NCI-H69 (cell line): ENCODE data around the gene FRMD6.
A peak's percentile ranks its signal among the peaks of the same experiment; 100 is the strongest.

Experiments
- DNase-seq: peaks from one replicate; lab custom pipeline; 2025; lab: John Stamatoyannopoulos, UW

The FRMD6 gene

GRCh38 chr14:51651388-51652167, at the start of gene FRMD6:
Gene FRMD6 (plus strand): TSS chr14:51651910. CDS start chr14:51689837, 37,927 bp downstream.
- peak; percentile 98 for DNase-seq

DNA sequence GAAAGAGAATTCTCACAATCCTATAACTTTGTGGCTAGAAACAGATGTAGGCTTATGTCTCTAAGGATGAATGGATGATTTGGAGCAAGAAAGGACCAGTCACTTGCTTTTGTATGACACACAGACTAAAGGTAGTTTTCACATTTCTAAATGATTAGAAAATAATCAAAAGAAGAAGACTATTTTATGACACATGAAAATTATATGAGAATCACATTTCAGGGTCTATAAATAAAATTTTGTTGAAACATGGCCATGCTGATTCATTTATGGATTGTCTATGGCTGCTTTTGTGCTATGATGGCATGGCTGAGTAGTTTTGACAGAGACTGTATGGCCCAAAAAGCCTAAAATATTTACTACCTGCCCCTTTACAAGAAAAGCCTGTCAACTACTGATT, 49.4 kb upstream of the FRMD6 start:
- no peak for DNase-seq

- DNase-seq, result no peak
Measured at GRCh38 chr14:51603495-51603894, 48.2 kb upstream of the FRMD6 start.

DNA sequence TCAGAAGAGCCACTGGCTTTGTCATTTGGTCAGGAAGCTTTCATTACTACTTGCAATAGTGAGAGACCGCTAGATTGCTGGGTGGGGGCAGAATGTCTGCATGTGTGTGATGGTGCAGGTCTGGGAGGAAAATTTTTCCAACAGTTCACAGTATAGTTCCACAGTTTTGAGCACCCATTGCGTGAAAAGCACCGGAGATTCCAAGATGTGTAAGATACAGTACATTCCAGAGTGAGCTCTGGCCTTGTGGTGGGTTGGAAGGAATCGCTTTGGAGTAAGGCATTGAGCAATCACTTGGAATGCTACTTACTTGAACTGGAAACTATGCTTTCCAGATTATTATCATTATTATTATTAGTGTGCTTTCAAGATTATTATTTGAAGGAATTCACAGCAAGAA, 47.6 kb upstream of the FRMD6 start:
- DNase-seq, result no peak

- DNase-seq, result no peak
Measured at GRCh38 chr14:51605575-51605974, 46.1 kb upstream of the FRMD6 start.

DNA sequence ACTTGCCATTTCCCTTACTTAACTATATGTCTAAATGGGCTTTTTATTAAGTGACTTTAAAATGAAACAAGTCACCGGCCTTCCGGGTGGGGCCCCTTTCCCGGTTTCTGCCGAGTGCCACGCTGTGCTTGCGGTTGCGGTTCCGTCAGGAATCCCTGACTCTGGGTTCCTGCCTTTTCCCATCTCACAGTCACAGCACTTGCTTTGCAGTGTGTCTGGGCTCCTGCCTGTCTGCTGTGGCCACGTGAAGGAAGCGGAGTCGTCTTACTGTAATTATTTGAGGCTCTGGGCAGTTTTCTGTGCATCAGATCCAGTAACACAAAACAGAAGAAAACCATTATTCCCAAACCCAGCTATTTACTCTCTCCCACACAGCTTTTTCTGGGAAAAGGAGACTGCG, 44.0 kb upstream of the FRMD6 start:
- peak; percentile 57 for DNase-seq

DNA sequence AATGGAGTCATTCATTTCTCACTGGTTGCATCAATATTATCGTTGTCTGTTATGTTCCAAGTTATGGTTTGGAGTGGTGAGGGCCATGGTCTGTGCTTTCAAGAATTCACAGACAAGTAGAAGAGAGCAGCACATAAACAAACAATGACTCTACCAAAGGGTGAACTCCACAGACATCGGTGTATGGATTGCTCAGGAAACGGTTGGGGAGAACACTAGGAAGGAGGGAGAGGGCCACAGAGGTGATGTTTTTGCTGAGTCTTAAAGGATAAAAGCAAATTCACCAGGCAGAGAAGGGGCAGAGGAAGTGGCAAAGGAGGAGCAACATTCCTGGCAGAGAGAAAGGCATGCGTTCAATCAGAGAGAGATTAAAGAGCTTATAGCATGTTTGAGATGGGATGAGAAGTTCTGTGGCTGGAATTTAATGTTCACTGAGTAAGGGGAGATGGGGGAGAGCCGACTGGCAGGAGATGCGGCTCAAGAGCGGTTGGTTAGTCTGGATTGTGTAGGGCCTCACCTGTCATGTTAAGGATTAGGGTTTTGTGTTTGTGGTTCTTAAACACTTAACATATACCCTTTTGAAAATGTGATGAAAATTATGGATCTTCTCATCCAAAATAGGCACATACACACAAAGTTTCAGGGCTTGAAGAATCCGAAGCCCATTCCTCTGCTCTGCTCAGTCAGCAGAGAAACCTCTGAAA, 42.3 kb upstream of the FRMD6 start:
- no peak for DNase-seq

GRCh38 chr14:51609955-51610283, 41.8 kb upstream of the FRMD6 start:
- DNase-seq, result no peak

DNA sequence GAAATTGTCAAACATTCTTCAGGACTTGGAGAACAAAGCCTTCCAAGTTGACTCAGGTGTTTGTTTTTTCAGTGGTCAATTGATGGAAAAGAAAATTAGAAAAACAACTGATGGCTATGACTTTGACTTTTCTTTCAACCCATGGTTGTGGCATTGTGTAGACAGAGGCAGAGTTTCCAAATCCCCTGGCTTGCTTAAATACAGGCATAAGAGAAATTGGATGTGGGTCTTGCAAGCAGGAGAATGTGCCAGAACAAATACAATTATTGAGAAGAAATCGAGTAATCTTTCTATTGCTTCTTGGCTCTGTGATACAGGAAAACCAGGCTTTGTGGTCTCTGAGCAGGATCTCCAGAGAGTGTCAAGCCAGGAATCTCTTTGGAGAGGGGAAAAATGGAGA, 40.9 kb upstream of the FRMD6 start:
- no peak for DNase-seq

- DNase-seq, result no peak
Measured at GRCh38 chr14:51612449-51612848, 39.3 kb upstream of the FRMD6 start.

- peak; percentile 46 for DNase-seq
Measured at GRCh38 chr14:51613416-51613815, 38.3 kb upstream of the FRMD6 start.

- DNase-seq, result peak; percentile 98
Measured at GRCh38 chr14:51614707-51615106, 37.0 kb upstream of the FRMD6 start.

GRCh38 chr14:51616256-51616655, 35.5 kb upstream of the FRMD6 start:
- DNase-seq, result no peak

DNA sequence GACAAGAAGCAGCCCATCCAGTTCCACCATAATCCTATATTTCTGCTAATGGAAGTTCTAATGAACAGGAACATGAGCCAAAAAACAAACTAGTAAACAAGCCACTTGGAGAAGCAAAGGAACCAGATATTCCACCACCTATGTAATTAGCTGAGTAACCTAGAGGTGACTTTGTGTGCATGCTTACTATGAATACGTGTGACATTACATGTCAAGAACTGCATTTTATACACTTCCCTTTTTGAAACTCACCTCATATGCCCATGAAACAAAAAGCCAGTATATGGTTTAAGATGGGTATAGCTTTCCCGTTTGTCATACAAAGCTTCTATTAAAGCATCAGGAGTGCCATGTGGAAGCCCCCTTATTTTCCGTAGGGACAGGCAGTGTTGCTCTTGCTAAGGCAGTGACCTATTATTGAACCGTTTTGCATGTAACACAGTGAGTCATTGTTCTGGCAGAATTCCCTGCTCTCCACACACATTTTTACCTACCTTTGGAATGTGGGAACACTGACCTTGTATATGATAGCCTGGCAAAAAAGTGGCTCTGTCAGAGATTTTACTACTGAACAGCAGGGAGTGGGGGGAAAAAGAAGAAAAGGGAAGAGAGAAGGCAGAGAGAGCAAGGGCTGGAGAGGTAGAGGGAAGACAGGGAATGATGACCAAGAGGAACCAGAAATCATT, 34.8 kb upstream of the FRMD6 start:
- peak; percentile 70 for DNase-seq

- DNase-seq, result no peak
Measured at GRCh38 chr14:51619561-51619960, 32.1 kb upstream of the FRMD6 start.

DNA sequence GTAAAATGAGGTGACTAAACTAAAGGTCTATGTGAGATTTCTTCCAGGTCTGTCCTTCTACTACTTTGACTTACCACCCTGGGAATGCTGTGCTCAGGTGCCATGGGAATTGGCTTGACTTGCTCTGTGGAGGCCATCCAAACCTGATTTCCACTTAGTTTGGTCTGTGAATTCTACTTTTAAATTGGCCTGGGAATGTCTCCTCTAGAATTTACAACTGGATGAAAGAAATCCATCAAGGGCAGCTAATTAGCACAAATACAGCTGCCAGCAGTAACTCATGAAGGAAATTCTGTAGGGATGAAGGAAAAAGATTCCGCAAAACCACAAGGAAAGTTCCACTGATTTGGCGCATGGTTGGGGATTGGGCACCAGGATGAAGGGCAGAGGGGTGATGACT, 31.7 kb upstream of the FRMD6 start:
- no peak for DNase-seq

DNA sequence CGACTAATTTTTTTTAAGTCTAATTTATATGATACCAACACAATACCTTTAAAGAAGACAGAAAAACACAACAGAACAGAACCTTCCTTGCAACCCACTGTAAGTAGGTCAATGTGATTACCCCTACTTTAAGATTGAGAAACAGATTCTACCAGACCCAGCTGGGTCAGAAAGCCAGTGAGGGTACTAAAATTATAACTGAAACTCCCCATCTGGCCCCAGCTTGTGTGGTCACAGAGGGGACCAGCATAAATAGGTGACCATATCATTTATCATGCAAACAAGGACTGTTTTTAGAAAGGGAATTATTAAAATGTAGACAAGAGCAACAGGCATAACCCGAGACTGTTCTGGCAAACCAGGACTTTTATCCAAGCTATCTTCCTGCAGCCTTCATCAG, 30.1 kb upstream of the FRMD6 start:
- no peak for DNase-seq

DNA sequence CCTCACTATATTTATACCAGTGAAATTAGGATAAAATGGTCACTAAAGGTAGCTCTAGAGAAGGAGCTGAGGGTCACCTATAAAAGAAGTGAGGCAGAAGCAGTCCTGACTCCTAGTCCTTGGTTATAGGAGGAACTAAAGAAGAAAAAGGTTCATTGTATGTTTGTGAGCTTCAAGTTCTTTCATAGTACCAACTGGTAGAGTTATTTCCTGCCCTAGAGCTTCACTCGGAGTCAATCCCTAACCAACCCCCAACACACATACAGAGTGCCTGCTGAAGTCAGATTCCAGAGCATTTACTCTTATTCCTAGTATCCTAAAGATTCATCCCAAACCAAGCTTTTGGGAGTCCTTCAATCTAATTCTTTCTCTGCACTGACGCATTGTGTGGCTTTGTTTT, 29.3 kb upstream of the FRMD6 start:
- DNase-seq, result no peak

DNA sequence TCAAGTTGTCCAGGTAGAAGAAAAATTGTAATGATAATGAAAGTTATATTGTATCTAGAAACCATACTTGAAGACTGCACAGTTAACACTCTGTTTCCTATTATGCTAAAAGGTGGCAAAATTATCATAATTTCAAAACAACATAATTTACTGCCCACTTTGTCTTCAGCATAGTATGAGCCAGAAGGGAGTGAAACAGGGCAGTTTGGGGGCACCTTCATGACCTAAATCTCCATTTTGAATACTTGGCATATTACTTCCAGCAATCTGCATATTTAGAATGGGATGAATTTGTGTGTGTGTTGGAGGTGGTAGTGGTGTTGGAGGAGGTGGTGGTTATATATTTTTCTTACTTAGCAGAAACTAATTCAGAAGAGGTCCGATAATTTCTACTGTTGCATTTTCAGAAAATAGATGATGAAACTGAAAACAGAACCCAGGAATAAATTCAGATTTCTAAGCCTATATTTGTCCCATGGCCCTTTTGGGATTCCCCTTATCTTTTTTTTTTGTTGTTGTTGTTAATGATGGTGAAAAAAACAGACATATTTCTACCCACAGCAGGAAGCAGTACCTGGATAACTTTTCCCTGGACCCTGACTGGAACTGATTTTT, 26.6 kb upstream of the FRMD6 start:
- DNase-seq, result no peak

DNA sequence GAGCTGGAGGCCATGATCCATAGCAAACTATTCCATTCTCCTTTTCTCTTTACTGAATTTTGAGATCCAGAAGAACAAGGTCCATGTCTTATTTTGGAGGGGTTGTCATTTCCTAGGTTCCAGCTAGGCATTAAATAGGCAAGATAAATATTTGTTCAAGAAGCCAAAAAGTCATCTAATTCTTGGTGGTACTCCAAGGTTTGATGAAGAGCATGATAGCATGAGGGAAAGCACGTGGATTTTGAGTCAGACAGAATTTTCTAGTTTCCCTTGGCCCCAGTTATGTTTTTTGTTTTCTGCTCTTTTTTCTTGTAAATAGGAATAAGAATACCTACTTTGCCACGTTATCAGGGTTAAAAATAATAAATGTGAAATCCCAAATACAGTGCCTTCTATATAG, 25.5 kb upstream of the FRMD6 start:
- DNase-seq, result no peak

- DNase-seq, result no peak
Measured at GRCh38 chr14:51626788-51627187, 24.9 kb upstream of the FRMD6 start.

DNA sequence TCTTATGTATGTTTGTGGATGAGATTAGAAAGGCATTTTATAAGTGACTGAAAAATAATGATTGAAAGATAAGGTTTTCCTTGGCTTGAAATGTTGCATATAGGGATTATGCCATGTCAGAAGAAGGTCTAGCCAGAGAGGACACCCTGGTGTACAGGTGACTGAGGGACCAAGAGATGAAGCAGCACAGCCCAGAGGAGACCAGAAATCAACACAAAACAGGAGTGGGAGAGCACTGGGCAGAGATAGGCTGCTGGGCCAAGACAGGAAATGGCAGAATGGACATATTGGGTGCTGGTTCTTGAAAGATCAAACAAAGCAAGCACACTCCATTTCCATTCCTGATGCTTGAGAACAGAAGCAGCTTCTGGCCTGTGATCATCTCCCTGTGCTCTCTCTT, 24.4 kb upstream of the FRMD6 start:
- peak; percentile 32 for DNase-seq

DNA sequence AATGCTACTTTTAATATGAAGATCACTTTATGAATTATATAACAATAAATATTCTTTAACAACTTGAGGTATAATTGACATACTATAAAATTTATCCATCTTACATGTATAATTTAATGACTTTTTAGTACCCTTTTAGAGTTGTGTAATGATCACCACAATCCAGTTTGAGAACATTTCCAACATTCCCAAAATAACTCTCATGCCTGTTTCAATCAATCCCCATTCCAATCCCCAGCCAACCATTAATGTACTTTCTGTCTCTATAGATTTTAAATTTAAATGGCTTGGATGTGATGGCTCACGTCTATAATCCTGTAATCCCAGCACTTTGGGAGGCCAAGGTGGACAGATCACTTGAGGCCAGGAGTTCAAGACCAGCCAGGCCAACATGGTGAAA, 23.5 kb upstream of the FRMD6 start:
- no peak for DNase-seq
